ENCODE measurements around the gene RCL1. TPM values are rescaled to one million over a fixed set of nuclear protein-coding genes. Genes with fewer than 3 reads are reported as not detected.

The RCL1 gene
- total RNA-seq, 3 donors from 2014 or later, result 12.0 to 13.3 (median 12.4) TPM

DNA sequence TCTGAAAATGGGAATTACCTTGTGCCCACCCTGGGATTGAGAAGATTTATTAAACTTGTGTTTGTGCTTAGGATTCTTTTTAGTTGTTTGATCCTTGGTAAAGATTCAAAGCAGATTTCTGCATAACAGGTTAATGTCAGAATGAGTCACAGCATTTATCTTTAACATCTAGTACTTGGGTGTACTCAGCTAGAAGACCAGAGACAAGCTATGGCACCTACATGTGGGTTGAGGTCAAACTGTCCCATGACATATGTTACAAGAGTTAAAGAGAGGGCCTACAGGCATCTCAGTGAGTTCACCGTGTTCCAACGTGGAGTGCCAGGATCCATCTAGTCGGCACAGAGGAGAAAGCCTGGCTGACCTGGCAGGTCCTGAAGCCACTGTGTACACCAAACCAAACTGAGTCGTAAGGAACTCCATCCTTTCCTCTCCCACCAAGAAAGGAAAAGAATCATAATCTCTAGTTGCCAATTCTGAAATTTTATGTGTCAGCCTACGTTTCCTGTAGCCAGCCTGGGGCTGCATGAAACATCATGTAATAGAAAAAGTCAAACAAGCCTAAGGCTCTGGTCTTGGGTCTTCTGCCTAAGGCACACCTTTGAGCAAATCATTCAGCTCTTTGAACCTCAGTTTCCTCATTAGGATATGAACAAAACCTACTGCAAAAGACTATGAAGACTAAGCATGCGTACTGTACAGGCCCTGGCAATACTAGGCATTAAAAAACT lies 73.7 kb downstream of the RCL1 start:
- no peak overlapping the region for H3K4me3 ChIP-seq
- intact Hi-C loops (cut with DNase I, micrococcal nuclease), result no loop called here
- TF ChIP-seq, protein P1, sequence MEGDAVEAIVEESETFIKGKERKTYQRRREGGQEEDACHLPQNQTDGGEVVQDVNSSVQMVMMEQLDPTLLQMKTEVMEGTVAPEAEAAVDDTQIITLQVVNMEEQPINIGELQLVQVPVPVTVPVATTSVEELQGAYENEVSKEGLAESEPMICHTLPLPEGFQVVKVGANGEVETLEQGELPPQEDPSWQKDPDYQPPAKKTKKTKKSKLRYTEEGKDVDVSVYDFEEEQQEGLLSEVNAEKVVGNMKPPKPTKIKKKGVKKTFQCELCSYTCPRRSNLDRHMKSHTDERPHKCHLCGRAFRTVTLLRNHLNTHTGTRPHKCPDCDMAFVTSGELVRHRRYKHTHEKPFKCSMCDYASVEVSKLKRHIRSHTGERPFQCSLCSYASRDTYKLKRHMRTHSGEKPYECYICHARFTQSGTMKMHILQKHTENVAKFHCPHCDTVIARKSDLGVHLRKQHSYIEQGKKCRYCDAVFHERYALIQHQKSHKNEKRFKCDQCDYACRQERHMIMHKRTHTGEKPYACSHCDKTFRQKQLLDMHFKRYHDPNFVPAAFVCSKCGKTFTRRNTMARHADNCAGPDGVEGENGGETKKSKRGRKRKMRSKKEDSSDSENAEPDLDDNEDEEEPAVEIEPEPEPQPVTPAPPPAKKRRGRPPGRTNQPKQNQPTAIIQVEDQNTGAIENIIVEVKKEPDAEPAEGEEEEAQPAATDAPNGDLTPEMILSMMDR (IDR thresholded peaks at IDR 0.05), result no peak
- no peaks in the 10 kb centered on the region for H3K4me1 ChIP-seq (ENCODE audit: low read depth)
- ATAC-seq, result no peak
- H3K9me3 ChIP-seq, result no peaks in the 10 kb centered on the region
- H3K36me3 ChIP-seq (ENCODE audit: low read depth), result no peaks in the 10 kb centered on the region
- no peak for DNase-seq

DNA sequence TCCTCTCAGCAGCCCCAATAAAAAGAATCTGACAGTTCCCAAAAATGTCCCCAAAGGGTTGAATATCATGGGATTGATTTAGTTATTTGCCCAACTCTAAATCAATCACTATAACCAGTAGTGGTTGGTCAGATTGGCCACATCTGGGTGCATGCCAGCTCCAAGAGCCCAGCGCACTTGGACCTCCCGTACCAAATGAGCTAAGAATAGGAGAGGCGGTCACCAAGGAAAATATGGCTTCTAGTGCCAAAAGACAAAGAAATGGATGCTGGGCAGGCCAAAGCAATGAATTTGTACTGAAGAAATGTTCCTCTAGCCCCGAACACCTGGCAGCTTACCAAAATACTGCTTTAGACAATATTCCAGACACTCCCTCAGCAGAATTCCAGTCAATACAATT lies 80.3 kb downstream of the RCL1 start:
- no peak overlapping the region for H3K4me3 ChIP-seq
- TF ChIP-seq, protein P1 (IDR thresholded peaks at IDR 0.05), result no peak
- H3K36me3 ChIP-seq (ENCODE audit: low read depth), result no peaks in the 10 kb centered on the region
- no peaks in the 10 kb centered on the region for H3K4me1 ChIP-seq (ENCODE audit: low read depth)
- no peaks in the 10 kb centered on the region for H3K9me3 ChIP-seq
- intact Hi-C loops (cut with DNase I, micrococcal nuclease), result no loop called here
- ATAC-seq (no peak), DNase-seq (no peak)

DNA sequence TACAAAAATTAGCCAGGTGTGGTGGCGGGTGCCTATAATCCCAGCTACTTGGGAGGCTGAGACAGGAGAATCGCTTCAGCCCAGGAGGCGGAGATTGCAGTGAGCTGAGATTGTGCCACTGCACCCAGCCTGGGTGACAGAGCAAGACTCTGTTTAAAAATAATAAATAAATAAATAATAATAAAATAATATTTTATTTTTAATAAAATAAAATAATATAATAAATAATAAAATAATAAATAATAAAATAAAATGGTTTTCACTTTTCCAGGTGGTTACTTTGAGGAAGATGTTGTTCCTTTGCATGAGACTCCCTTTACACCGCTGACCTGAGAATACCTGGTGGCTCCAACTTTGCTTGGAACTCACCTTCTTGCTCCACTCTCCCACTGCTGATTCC lies 82.8 kb downstream of the RCL1 start:
- H3K9me3 ChIP-seq, result no peaks in the 10 kb centered on the region
- ATAC-seq, result no peak
- TF ChIP-seq, protein P1 (IDR thresholded peaks at IDR 0.05), result no peak
- no peaks in the 10 kb centered on the region for H3K4me1 ChIP-seq (ENCODE audit: low read depth)
- DNase-seq, result no peak
- H3K36me3 ChIP-seq (ENCODE audit: low read depth), result no peaks in the 10 kb centered on the region
- no peak overlapping the region for H3K4me3 ChIP-seq
- intact Hi-C loops (cut with DNase I, micrococcal nuclease), result no loop called here

DNA sequence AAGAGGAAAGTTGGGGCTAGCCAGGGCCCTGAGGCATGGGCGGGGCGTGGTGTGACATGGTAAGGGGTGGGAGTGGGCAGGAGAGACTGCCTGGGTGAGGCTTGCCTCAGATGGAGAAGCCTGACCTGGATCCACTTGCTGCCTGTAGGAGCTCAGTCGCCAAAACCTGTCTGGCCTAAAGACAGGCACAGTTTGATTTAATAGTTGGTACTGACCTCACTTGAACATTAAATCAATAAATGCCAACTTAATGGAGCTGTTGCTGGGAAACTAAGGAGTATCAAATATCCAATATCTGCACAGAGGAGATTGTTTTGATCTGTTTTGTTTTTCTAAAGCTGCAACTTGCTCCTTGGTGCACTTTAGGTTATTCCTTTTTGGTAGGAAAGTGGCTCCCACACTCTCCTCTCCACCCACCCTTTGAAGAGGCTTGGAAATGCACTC lies 86.4 kb downstream of the RCL1 start:
- ATAC-seq (no peak), DNase-seq (no peak)
- intact Hi-C loops (cut with DNase I, micrococcal nuclease), result no loop called here
- Histone ChIP-seq H3K9me3 (no peaks in the 10 kb centered on the region), H3K36me3 (ENCODE audit: low read depth) (no peaks in the 10 kb centered on the region), H3K4me3 (no peak overlapping the region), H3K4me1 (ENCODE audit: low read depth) (no peaks in the 10 kb centered on the region)
- TF ChIP-seq, protein P1 (IDR thresholded peaks at IDR 0.05), result no peak

DNA sequence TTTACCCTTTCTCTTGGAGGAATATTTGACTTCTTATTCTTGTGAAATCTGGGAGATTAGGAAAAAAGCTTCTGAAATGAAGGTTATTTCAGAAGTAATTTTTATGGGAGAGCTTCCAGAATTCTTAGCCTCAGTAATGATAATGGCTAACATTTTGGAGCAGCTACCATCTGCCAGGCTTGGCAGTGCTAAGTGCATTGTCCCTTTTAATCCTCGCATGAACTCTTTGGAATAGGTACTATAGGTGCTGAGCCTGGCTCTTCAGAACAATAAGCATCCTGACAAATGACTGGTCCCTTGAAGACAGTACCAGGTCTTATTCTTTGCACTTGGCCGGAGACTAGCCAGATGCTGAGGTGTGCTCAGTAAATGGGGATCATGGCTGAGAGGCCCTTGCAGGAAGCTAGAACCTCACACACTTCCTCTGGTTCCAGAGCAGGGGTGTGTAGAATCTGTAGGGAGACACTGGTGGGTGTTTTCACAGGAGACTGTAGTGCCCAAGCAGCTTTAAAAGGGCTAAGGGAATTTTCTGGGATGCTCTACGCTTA lies 90.7 kb downstream of the RCL1 start:
- no peaks in the 10 kb centered on the region for H3K36me3 ChIP-seq (ENCODE audit: low read depth)
- intact Hi-C loops (cut with DNase I, micrococcal nuclease), result no loop called here
- ATAC-seq, result no peak

More for the DNA sequence above, 90.7 kb downstream of the RCL1 start:
- H3K9me3 ChIP-seq, result no peaks in the 10 kb centered on the region
- no peak overlapping the region for H3K4me3 ChIP-seq
- TF ChIP-seq, protein P1 (IDR thresholded peaks at IDR 0.05), result no peak
- peaks cover 2% of the 10 kb centered on the region for H3K4me1 ChIP-seq (ENCODE audit: low read depth)
- DNase-seq, result no peak

All from mucosa of descending colon (tissue), 3 donors.